Islet precursor cell (in vitro differentiated cells): ENCODE measurements around the gene CEP83.
A peak's percentile ranks its signal among the peaks of the same experiment; 100 is the strongest.
"Not testable (repeated sequence)": the region's sequence is repeated elsewhere in the genome, so short reads cannot be mapped to it uniquely, and the experiment has no call there.

ENCODE experiments used
- DNase-seq: peaks from one replicate; pipeline ENCODE4 v3.0.0-alpha.2; 2018

The CEP83 gene

GRCh38 chr12:94372461-94372860 is 87.2 kb downstream of the CEP83 start:
- DNase-seq, result no peak

GRCh38 chr12:94362653-94363052 is 97.0 kb downstream of the CEP83 start:
- no peak for DNase-seq

DNA sequence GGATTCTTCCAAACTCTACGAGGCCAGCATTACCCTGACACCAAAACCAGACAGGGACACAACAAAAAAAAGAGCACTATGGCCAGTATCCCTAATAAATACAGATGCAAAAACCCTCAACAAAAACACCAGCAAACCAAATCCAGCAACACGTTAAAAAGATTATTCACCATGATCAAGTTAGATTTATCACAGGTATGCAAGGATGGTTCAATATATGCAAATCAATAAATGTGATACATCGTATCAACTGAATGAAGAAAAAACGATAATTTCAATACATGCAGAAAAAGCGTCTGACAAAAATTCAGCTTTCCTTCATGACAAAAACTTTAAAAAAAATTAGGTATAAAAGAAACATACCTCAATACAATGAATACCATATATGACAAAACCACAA is 99.9 kb downstream of the CEP83 start:
- DNase-seq, result no peak

DNA sequence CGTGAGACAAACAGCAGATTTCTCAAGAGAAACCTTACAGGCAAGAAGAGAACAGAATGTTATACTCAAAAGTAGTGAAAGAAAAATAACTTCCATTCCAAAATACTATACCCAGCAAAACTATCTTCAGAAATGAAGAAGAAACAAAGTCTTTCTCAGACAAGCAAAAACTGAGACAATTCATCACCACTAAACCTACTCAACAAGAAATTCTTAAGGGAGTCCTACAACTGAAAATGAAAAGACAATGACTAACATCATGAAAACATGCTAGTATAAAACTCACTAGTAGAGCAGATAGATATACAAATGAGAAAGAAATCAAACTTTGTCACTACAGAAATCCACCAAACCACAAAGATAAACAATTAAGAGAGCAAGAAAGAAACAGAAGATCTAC is 106.5 kb downstream of the CEP83 start:
- no peak for DNase-seq

DNA sequence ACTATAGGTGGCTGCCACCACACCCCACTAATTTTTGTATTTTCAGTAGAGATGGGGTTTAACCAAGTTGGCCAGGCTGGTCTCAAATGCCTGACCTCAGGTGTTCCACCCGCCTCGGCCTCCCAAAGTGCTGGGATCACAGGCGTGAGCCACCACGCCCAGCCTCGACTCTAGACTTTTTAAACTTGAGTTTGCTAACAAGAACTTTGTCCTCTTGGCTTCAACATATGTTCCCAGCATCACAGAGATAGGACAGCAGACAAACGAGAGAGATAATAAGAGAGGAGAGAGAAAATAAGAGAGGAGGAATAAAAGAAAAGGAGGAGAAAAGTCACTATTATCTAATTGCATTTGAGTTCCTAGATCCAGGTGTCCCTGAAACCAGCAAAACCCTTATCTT is 119.1 kb downstream of the CEP83 start:
- DNase-seq, result no peak

DNA sequence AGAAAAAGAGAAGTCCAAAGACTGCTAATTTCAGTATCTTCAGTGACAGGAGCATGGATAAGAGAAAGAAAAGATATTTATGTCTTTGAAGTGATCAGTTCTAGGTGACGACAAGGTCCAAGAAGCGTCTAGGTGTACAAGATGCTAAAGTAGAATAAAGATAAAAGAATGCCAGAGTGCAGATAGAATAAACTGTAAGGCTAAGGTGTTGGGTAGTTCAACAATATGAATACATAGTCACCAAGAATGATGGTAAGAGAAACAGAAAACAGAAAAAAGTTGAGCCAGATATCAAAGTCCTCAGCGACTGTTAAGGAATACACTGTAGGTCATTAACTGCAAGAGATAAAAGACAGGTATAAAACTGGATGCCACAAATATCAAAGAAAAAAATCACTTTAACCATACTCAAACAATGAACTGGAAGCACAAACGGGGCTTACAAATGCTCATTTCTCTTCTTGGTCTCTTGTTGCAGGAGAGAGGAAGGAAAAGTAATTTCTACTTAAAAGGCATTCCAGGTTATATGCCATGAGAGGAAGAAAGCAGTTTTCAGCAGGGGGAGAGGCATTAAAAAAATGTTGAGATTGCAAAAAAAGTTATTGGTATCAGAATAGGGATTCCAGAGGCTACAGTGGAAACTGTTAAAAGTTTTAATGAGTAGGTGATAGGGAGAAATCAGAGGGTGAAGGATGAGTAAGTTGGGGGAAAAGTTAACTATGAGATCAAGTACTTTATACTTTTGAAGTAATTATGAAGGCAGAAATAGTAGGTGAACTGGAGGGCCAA is 121.5 kb downstream of the CEP83 start:
- no peak for DNase-seq

GRCh38 chr12:94336211-94336925 is 123.3 kb downstream of the CEP83 start:
- no peak for DNase-seq

- DNase-seq, result no peak
These were observed 126.3 kb downstream of the CEP83 start for GRCh38 chr12:94333396-94333795.

- DNase-seq, result no peak
These were observed 130.3 kb downstream of the CEP83 start for GRCh38 chr12:94329366-94329765.

- no peak for DNase-seq
These were observed 131.9 kb downstream of the CEP83 start for GRCh38 chr12:94327809-94328208.

DNA sequence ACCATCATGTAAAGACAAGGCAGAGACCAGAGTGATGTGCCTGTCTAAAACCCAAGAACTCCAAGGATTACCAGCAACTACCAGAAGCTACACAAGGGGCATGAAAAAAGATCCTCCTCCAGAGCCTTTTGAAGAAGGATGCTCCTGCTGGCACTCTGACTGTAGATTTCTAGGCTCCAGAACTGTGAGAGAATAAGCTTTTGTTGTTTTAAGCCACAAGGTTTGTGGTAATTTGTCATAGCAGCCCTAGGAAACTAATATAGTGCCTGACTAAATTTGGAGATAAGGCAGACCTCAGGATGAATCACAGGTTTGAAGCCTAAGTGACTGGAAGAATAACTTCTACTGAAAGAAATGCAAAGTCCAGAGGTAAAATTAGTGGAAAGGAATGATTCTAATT is 132.9 kb downstream of the CEP83 start:
- DNase-seq, result peak; percentile 56

DNA sequence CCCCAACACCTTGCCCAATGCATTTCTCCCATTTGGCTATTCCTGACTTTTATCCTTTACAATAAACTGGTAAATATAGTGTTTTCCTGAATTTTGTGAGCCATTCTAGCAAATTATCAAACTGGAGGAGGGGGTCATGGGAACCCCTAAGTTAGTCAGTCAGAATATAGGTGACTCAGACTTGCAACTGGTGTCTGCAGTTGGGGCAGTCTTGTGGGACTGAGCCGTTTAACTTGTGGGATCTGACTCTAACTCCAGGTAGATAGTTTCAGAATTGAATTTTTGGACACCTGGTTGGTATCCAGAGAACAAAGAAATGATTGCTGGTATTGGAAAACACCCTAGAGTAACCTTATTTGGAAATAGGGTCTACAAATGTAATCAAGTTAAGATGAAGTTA is 133.4 kb downstream of the CEP83 start:
- no peak for DNase-seq

GRCh38 chr12:94322346-94322745 is 137.3 kb downstream of the CEP83 start:
- no peak for DNase-seq

GRCh38 chr12:94320109-94320508 is 139.6 kb downstream of the CEP83 start:
- no peak for DNase-seq

- DNase-seq, result no peak
These were observed 141.5 kb downstream of the CEP83 start for GRCh38 chr12:94318181-94318580.

DNA sequence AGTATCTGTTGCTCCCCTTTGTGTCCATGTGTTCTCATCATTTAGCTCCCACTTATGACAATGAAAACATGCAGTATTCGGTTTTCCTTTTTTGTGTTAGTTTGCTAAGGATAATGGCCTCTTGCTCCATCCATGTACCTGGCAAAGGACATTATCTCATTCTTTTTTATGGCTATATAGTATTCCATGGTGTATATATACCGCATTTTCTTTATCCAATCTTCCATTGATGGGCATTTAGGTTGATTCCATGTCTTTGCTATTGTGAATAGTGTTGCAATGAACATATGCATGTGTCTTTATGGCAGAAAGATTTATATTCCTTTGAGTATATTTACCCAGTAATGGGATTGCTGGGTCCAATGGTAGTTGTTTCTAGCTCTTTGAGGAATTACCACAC is 143.1 kb downstream of the CEP83 start:
- not testable (repeated sequence) for DNase-seq

GRCh38 chr12:94312378-94312777 is 147.3 kb downstream of the CEP83 start:
- no peak for DNase-seq

DNA sequence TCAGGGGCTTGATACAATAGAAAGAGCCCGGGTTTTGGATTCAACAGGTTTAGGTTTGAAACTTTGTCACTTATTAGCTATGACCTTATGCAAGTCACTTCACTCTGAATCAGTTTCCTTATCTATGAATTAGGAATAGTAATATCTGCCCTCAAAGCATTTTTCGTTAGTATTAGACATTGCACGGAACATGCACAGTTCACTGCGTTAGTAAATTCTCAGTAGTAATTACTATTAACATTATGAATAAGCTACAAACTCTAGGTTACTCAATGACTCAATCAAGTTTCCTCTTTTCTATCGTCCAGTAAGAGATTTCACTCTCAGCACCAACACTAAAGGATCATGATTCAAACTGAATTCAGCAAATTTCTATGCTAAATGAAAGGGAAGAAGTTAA is 150.3 kb downstream of the CEP83 start:
- DNase-seq, result no peak

GRCh38 chr12:94308612-94309011 is 151.1 kb downstream of the CEP83 start:
- no peak for DNase-seq

DNA sequence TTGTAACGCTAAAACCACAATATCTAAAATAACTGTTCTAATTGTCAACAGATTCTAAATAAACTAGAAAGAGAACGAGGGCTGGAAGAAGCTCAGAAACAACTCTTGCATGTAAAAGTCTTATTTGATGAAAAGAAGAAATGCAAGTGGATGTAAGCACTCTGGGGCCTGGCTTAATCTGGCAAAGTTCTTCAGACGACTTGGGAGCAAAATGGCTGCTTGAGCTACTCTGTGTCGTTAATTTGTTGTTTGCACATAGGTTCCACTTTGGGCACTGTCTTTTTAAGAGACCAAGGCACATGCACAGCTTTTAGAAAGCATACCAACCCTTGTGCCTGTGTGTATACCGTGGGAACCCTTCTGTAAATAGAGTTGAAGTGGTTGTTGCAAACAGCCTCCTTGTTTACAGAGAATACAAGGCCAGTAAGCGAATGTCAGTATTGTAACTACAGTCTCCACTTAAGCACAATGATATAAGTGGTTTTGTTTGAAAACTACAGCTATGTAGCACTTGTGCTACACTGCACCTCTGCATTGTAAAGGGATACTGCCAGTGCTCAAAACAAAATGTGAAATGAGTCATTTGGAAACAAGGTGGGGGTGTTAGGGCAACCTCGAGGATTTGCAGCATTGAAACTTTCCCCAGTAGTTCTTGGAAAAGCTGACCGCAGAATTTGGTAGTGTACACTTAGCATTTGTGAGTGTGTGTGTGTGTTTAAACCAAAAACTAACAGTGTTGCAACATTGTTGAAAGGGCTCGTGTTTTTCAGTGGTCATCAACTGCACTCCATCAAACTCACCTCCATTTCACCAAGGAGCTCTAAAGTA is 154.3 kb downstream of the CEP83 start:
- DNase-seq, result no peak

DNA sequence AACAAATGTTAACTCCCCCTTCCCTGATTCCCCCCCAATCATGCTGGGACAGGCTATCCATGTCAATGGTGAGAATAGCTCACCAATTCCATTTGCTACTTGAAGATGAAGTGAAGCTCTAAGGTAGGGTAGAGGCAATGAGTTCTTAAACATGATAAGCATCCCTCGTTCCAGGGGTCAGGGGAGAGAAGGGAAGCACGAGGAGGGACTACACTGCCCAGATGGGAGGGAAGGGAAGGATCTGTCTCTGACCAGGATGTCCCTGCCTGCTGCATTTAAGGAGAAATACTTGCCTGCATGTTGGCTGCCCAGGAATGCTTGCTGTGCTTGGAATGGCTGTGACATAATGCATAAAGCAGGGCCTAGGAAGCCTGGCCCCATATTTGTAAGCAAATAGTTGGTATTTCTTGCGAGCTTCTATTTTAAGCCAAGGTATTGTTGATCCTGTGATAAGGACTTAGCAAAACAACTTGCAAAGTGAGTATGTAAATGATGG is 155.1 kb downstream of the CEP83 start:
- DNase-seq, result peak; percentile 93

DNA sequence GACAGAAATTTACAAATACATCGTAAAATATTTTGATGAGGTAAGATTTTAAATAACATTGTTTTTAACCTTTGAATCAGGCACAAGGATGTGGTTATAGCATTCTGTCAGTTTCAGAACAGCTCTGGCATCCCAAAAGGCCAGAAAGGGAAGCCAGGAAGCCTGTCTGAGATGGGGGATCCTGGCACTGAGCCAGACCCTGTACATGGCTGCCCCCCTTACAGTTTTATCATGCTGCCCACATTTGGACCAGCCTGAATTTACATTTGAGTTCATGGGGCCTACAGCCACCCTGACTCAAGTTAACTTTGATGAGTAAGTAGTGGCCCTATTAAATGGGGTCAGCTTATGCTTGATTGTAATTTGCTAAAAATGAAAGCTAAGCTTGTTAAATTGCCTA is 155.7 kb downstream of the CEP83 start:
- DNase-seq, result peak; percentile 39

DNA sequence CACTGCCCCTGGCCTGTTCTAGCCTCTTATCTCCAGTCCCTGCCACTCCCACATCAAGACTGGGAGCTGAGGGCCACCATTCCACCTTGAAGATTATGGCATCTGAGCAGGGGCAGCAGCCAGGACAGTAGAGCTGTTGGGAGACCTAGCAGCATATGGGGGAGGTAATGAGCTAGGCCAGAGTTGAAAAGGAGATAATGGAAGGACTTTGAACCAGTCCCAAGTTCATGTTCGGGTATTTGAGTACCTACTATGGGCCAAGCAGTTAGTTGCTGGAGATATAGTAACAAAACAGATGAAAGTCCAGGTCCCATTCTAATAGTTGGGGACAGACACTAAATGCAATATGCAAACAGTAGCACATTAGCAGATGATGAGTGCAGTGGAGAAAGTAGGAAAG is 159.8 kb downstream of the CEP83 start:
- peak; percentile 41 for DNase-seq
